T-helper 17 cell (primary cell): ENCODE data around the gene RIPK4. TPM values are rescaled to one million over a fixed set of nuclear protein-coding genes. Genes with fewer than 3 reads are reported as not detected.
A peak's percentile ranks its signal among the peaks of the same experiment; 100 is the strongest.

Experiments used
- ATAC-seq: fragments of 150-1000 bp; cut with Tn5 transposase; 2 replicates; pipeline ENCODE4 v1.10.0; 2021; ENCODE audit warnings: mild to moderate bottlenecking, moderate library complexity
- DNase-seq, 3 donors: peaks; one replicate each; pipeline versions ENCODE4 v3.0.0 to v3.0.0-alpha.2; 2020 to 2021
- H3K9me3 ChIP-seq: one replicate; pipeline ENCODE4 v1.7.0; 2013; ENCODE audit warnings: low read length, mild to moderate bottlenecking; ENCODE audit not compliant: control insufficient read depth, poor library complexity, severe bottlenecking
- H3K27ac Mint-ChIP-seq: one replicate; pipeline ENCODE4 v1.8.0; 2022; ENCODE audit warnings: mild to moderate bottlenecking, moderate library complexity, mixed read lengths
- H3K27me3 Mint-ChIP-seq: one replicate; pipeline ENCODE4 v1.8.0; 2022; ENCODE audit warnings: mixed read lengths
- H3K36me3 Mint-ChIP-seq: one replicate; pipeline ENCODE4 v1.8.0; 2022; ENCODE audit warnings: low read depth, mixed read lengths
- H3K4me1 Mint-ChIP-seq: one replicate; pipeline ENCODE4 v1.8.0; 2022; ENCODE audit warnings: mild to moderate bottlenecking, mixed read lengths
- H3K4me3 Mint-ChIP-seq: one replicate; pipeline ENCODE4 v1.8.0; 2022; ENCODE audit warnings: mild to moderate bottlenecking, moderate library complexity, mixed read lengths
- total RNA-seq, 4 donors: library from RNA in 2 of 4; stranded (reverse) in 2 of 4; gene quantifications; one replicate each; pipeline ENCODE4 v1.2.3 and lab custom pipeline; 2022 to 2026

Gene RIPK4
- total RNA-seq, 2 donors from 2014 or later, result 0.37 to 0.50 TPM

GRCh38 chr21:41761934-41762635, 4.8 kb downstream of the RIPK4 start:
- H3K36me3 Mint-ChIP-seq, result peaks cover 2% of the 10 kb centered on the region
- peaks cover 10% of the 10 kb centered on the region for H3K4me1 Mint-ChIP-seq
- no peak overlapping the region for H3K4me3 Mint-ChIP-seq
- H3K27ac Mint-ChIP-seq, result no peak overlapping the region
- H3K9me3 ChIP-seq, result no peaks in the 10 kb centered on the region
- ATAC-seq, result no peak
- no peak for DNase-seq
- peaks cover 68% of the 10 kb centered on the region for H3K27me3 Mint-ChIP-seq

GRCh38 chr21:41761211-41761933, 5.5 kb downstream of the RIPK4 start:
- peaks cover 9% of the 10 kb centered on the region for H3K4me1 Mint-ChIP-seq
- ATAC-seq, result peak; percentile 32

DNA sequence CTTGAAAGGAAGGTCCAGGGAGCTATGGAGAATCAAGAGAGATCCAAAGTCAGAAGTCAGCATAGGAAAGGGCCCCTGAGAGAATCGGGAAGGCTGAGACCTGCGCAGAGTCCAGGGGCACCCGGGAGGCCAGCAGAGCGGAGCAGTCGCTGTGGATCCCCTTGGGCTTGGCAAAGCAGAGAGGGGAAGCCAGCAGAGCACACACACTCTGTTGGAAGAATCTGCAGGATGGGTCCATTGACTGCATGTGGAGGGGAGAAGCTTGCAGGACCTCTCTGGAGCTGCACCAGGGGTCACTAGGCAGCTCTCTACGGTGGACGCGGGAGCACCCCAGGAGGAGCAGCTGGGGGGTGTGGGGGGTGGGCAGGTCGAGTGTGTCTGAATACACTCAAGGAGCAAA, 6.4 kb downstream of the RIPK4 start:
- DNase-seq (no peak), ATAC-seq (no peak)
- H3K9me3 ChIP-seq, result no peaks in the 10 kb centered on the region
- Mint-ChIP-seq H3K4me1 (peaks cover 9% of the 10 kb centered on the region), H3K27ac (no peak overlapping the region), H3K27me3 (peaks cover 61% of the 10 kb centered on the region), H3K4me3 (peak overlapping the region; percentile 9), H3K36me3 (peaks cover 2% of the 10 kb centered on the region)

More at GRCh38 chr21:41761211-41761933, 5.5 kb downstream of the RIPK4 start:
- Mint-ChIP-seq H3K4me3 (no peak overlapping the region), H3K27ac (no peak overlapping the region), H3K36me3 (peaks cover 2% of the 10 kb centered on the region), H3K27me3 (peaks cover 67% of the 10 kb centered on the region)
- H3K9me3 ChIP-seq, result no peaks in the 10 kb centered on the region
- DNase-seq, result no peak

GRCh38 chr21:41759926-41760325, 6.9 kb downstream of the RIPK4 start:
- H3K4me3 Mint-ChIP-seq, result no peak overlapping the region
- H3K27me3 Mint-ChIP-seq, result peaks cover 57% of the 10 kb centered on the region
- ATAC-seq (no peak), DNase-seq (no peak)
- no peak overlapping the region for H3K27ac Mint-ChIP-seq
- H3K36me3 Mint-ChIP-seq, result peaks cover 2% of the 10 kb centered on the region
- H3K9me3 ChIP-seq, result no peaks in the 10 kb centered on the region
- peaks cover 9% of the 10 kb centered on the region for H3K4me1 Mint-ChIP-seq

DNA sequence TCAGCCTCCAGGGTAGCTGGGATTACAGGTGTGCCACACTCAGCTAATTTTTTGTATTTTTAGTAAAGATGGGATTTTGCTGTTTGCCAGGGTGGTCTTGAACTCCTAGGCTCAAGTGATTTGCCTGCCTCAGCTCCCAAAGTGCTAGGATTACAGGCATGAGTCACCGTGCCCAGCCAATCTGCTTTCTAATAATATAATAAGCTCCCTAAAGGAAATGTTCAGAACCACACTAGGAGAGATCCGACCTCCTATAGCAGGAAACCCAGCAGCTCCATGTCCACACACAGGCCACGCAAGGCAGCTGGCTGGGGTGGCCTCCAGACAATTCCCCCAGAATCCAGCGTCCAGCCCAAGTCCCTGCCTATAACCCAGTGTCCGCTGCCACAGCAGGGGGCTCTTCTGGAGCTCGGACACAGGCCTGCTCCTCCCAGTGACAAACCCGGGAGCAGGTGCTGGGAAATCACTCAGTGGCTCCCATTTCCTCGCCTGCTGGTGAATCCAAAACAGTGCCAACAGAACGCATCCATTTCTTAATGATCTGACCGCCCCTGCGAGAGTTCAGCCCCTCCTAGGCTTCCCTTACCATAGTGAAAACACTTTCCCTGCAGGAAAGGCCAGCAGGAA, 7.5 kb downstream of the RIPK4 start:
- Mint-ChIP-seq H3K36me3 (peaks cover 2% of the 10 kb centered on the region), H3K4me1 (peaks cover 9% of the 10 kb centered on the region), H3K27me3 (peaks cover 51% of the 10 kb centered on the region), H3K4me3 (no peak overlapping the region), H3K27ac (no peak overlapping the region)
- ATAC-seq (no peak), DNase-seq (no peak)
- H3K9me3 ChIP-seq, result no peaks in the 10 kb centered on the region

- peaks cover 43% of the 10 kb centered on the region for H3K27me3 Mint-ChIP-seq
- peaks cover 2% of the 10 kb centered on the region for H3K36me3 Mint-ChIP-seq
- peaks cover 9% of the 10 kb centered on the region for H3K4me1 Mint-ChIP-seq
- H3K27ac Mint-ChIP-seq, result no peak overlapping the region
- ATAC-seq (no peak), DNase-seq (no peak)
- H3K9me3 ChIP-seq, result no peaks in the 10 kb centered on the region
- no peak overlapping the region for H3K4me3 Mint-ChIP-seq
These were observed 8.3 kb downstream of the RIPK4 start for GRCh38 chr21:41758550-41758949.

- no peak for ATAC-seq
- H3K4me1 Mint-ChIP-seq, result peaks cover 3% of the 10 kb centered on the region
These were observed 10.7 kb downstream of the RIPK4 start for GRCh38 chr21:41755934-41756773.

DNA sequence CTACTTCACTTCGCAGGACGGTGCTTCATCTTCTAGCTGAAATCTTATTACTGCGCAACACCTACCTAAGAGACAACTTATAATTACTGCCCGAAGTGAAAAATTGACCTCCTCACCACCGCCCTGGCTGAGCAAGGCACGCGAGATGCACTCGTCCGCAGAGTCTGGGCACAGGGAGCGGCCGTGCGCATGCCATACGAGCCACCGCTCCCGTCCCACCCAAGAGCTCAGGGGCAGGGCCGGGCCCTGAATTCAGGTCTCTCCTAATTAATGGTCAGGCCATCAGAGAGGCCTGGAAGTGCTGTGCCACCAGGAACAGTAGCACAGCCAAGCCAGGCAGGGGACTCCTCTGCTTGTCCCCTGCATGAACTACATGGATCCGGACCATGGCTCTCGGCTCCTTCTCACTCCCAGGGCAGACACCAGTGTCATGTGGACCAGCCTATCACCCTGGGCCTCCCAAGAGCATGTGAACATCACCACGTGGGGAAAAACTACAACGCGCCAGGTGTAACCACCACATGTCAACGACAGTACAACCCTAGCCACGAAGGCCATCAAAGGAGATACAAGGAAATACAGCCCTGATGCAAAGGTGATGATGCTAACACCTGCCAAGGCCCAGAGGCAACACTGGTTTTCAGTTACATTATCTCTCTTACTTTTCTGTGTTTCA, 11.5 kb downstream of the RIPK4 start:
- no peaks in the 10 kb centered on the region for H3K9me3 ChIP-seq
- H3K27me3 Mint-ChIP-seq, result peaks cover 21% of the 10 kb centered on the region
- H3K4me1 Mint-ChIP-seq, result no peaks in the 10 kb centered on the region
- DNase-seq (no peak), ATAC-seq (no peak)
- H3K36me3 Mint-ChIP-seq, result no peaks in the 10 kb centered on the region
- H3K27ac Mint-ChIP-seq, result no peak overlapping the region
- H3K4me3 Mint-ChIP-seq, result no peak overlapping the region

More at GRCh38 chr21:41755934-41756773, 10.7 kb downstream of the RIPK4 start:
- H3K27me3 Mint-ChIP-seq, result peaks cover 25% of the 10 kb centered on the region
- DNase-seq, result no peak
- H3K27ac Mint-ChIP-seq, result no peak overlapping the region
- no peaks in the 10 kb centered on the region for H3K36me3 Mint-ChIP-seq
- no peaks in the 10 kb centered on the region for H3K9me3 ChIP-seq
- no peak overlapping the region for H3K4me3 Mint-ChIP-seq

DNA sequence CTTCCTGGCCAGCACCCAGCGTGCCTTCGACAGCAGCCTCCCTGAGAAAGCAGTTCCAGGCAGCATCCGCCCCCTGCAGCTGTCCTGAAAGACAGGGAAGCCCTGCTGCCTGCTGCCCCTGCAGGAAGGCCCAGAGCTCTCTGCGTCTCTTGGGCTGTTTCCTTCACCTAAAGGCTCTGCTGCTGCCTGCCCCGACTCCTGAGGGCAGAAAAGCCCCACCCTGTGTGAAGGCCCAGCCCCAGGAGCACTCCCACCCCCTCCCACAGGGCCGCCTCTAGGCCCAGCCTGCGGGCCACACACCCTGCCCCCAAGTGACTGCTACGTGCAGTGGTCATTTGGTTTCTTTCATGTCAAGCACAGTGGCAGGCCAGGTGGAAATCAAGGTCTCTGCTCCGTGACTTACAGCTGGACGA, 12.4 kb downstream of the RIPK4 start:
- Mint-ChIP-seq H3K4me1 (no peaks in the 10 kb centered on the region), H3K36me3 (no peaks in the 10 kb centered on the region), H3K27ac (no peak overlapping the region), H3K4me3 (no peak overlapping the region), H3K27me3 (peaks cover 12% of the 10 kb centered on the region)
- no peak for ATAC-seq
- H3K9me3 ChIP-seq, result no peaks in the 10 kb centered on the region
- no peak for DNase-seq

GRCh38 chr21:41753006-41753898, 13.6 kb downstream of the RIPK4 start:
- Mint-ChIP-seq H3K27me3 (peaks cover 10% of the 10 kb centered on the region), H3K27ac (no peak overlapping the region), H3K4me1 (no peaks in the 10 kb centered on the region), H3K4me3 (no peak overlapping the region), H3K36me3 (no peaks in the 10 kb centered on the region)
- DNase-seq (no peak), ATAC-seq (no peak)
- no peaks in the 10 kb centered on the region for H3K9me3 ChIP-seq

GRCh38 chr21:41752231-41752681, 14.6 kb downstream of the RIPK4 start:
- no peak for DNase-seq
- Mint-ChIP-seq H3K36me3 (no peaks in the 10 kb centered on the region), H3K27ac (no peak overlapping the region), H3K4me3 (no peak overlapping the region), H3K4me1 (no peaks in the 10 kb centered on the region), H3K27me3 (peaks cover 13% of the 10 kb centered on the region)
- no peaks in the 10 kb centered on the region for H3K9me3 ChIP-seq
- no peak for ATAC-seq

GRCh38 chr21:41751611-41752011, 15.2 kb downstream of the RIPK4 start:
- no peak overlapping the region for H3K4me3 Mint-ChIP-seq
- H3K36me3 Mint-ChIP-seq, result no peaks in the 10 kb centered on the region
- ATAC-seq (no peak), DNase-seq (no peak)
- peaks cover 19% of the 10 kb centered on the region for H3K27me3 Mint-ChIP-seq
- no peaks in the 10 kb centered on the region for H3K9me3 ChIP-seq
- no peaks in the 10 kb centered on the region for H3K4me1 Mint-ChIP-seq
- H3K27ac Mint-ChIP-seq, result no peak overlapping the region
